ENCODE measurements around the gene ST7. TPM values are rescaled to one million over a fixed set of nuclear protein-coding genes. Genes with fewer than 3 reads are reported as not detected.

Gene ST7
- total and polyA plus RNA-seq, 2 of the 8 experiments (the other 6 are each of a cell fraction or from before 2014, with no cell fraction given), result 16.3 to 18.0 TPM

- H2BK20ac ChIP-seq (ENCODE audit: low read length), result no peak overlapping the region
- no peak overlapping the region for H2BK12ac ChIP-seq (ENCODE audit: low read depth, low read length)
- H3K18ac ChIP-seq (ENCODE audit: extremely low read depth, low read length), result no peak overlapping the region
- no peak overlapping the region for H3K27ac ChIP-seq (ENCODE audit: low read depth, low read length)
- no peak overlapping the region for H2AFZ ChIP-seq (ENCODE audit: low read length)
- no peaks in the 10 kb centered on the region for H3K23me2 ChIP-seq (ENCODE audit: low read depth, low read length)
- no peak overlapping the region for H3K4me3 ChIP-seq (ENCODE audit: extremely low read depth in 1 of 4, insufficient read depth in 2 of 4, low read depth in 3 of 4, low read length in 4 of 4)
- H3K36me3 ChIP-seq (ENCODE audit: control insufficient read depth in 2 of 4, insufficient read depth in 4 of 4, low read length in 3 of 4), result no peaks in the 10 kb centered on the region
- ChIA-PET CTCF (ENCODE audit: partially characterized antibody) (interaction anchor here (1.4 kb wide), 1 partner anchor 100 kb away, joined by 3 read pairs; no protein-coding TSS in a partner anchor), POLR2A (ENCODE audit: partially characterized antibody) (no interaction called here)
- H3K79me1 ChIP-seq (ENCODE audit: low read depth, low read length), result no peaks in the 10 kb centered on the region; the same call in 1 of the 2 replicates
- FAIRE-seq, result no peak
- H2AK5ac ChIP-seq (ENCODE audit: low read depth, low read length), result no peak overlapping the region
- 87% methylated on average over 3 of the region's 3 CpGs; no CpG with 5 or more reads in 1 of the 2 experiments for WGBS, 2 experiments (ENCODE audit: extremely low coverage in 1 of 2, insufficient coverage in 1 of 2, insufficient read length in 1 of 2, insufficient replicate concordance in 2 of 2, low coverage in 1 of 2, low lambda C conversion rate in 2 of 2, missing lambda C conversion rate in 1 of 2)
- no peaks in the 10 kb centered on the region; a peak in 1 of 4 replicates for H3K79me2 ChIP-seq (ENCODE audit: control insufficient read depth in 1 of 2, insufficient read depth in 2 of 2, low read length in 2 of 2)
- H4K20me1 ChIP-seq (replicated peaks in 1 of 2; ENCODE audit: control insufficient read depth in 1 of 2, insufficient read depth in 2 of 2, low read length in 2 of 2), result no peaks in the 10 kb centered on the region
- H4K8ac ChIP-seq (ENCODE audit: extremely low read depth, insufficient read depth, low read length), result no peak overlapping the region
- no peak overlapping the region for H4K91ac ChIP-seq (replicated peaks; ENCODE audit: insufficient read length, low read length)
- H2BK15ac ChIP-seq (ENCODE audit: low read length), result no peak overlapping the region
- no peaks in the 10 kb centered on the region for H3K27me3 ChIP-seq (replicated peaks in 1 of 4; ENCODE audit: control insufficient read depth in 3 of 4, extremely low read depth in 1 of 4, insufficient read depth in 3 of 4, low read length in 3 of 4)
- H4K5ac ChIP-seq (ENCODE audit: insufficient read length, low read depth, low read length), result no peak overlapping the region
- no peak overlapping the region for H2BK5ac ChIP-seq (ENCODE audit: low read depth, low read length)
- no peak for DNase-seq (ENCODE audit: low read depth in 1 of 2, low spot score in 2 of 2)
- H3K56ac ChIP-seq (replicated peaks; ENCODE audit: insufficient read length, low read depth, low read length), result no peak overlapping the region
- H3K4me1 ChIP-seq (replicated peaks in 1 of 4; ENCODE audit: control insufficient read depth in 3 of 4, insufficient read depth in 4 of 4, low read length in 3 of 4), result no peaks in the 10 kb centered on the region
- no peaks in the 10 kb centered on the region for H3K9me3 ChIP-seq (ENCODE audit: insufficient read depth in 2 of 2, low read depth in 1 of 2, low read length in 1 of 2)
- no peak overlapping the region for H3K14ac ChIP-seq (ENCODE audit: insufficient read length)
- H3K23ac ChIP-seq (ENCODE audit: insufficient read length), result no peak overlapping the region
- H2BK120ac ChIP-seq (replicated peaks; ENCODE audit: low read depth, low read length), result no peak overlapping the region
- no peak overlapping the region for H3K4ac ChIP-seq (replicated peaks; ENCODE audit: insufficient read length, low read depth, low read length)
- H3K9ac ChIP-seq (replicated peaks in 1 of 4; ENCODE audit: extremely low read depth in 1 of 4, low read depth in 3 of 4, low read length in 3 of 4), result no peak overlapping the region
- no peak overlapping the region for H3K4me2 ChIP-seq (ENCODE audit: insufficient read depth in 1 of 2, low read depth in 2 of 2, low read length in 2 of 2)
- TF ChIP-seq SP1 (IDR thresholded peaks at IDR 0.05; ENCODE audit: low read depth, low read length) (no peak), RBBP5 (IDR thresholded peaks at IDR 0.05; ENCODE audit: borderline replicate concordance, low read depth, low read length) (no peak), NANOG (IDR thresholded peaks at IDR 0.05; ENCODE audit: insufficient read depth, low read depth, low read length, poor library complexity, severe bottlenecking) (no peak), HDAC2 (IDR thresholded peaks at IDR 0.05; ENCODE audit: borderline replicate concordance in 1 of 2, low read depth in 2 of 2, low read length in 2 of 2) (no peak), NRF1 (IDR thresholded peaks at IDR 0.05; ENCODE audit: low read depth, low read length) (no peak), RAD21 (IDR thresholded peaks at IDR 0.05 in 1 of 2, conservative IDR thresholded peaks at IDR 0.05 in 1 of 2; ENCODE audit: low read depth in 2 of 2, low read length in 2 of 2) (no peak), POLR2AphosphoS5 (IDR thresholded peaks at IDR 0.05; ENCODE audit: low read depth, low read length) (no peak), SP4 (IDR thresholded peaks at IDR 0.05; ENCODE audit: low read length) (no peak), JUND (IDR thresholded peaks at IDR 0.05; ENCODE audit: low read length) (no peak), PHF8 (conservative IDR thresholded peaks at IDR 0.05; ENCODE audit: low read depth, low read length) (no peak), TBP (IDR thresholded peaks at IDR 0.05; ENCODE audit: low read depth, low read length) (no peak), RXRA (IDR thresholded peaks at IDR 0.05; ENCODE audit: insufficient read depth, low read depth, low read length) (no peak), KDM1A (IDR thresholded peaks at IDR 0.05; ENCODE audit: borderline replicate concordance, low read length) (no peak), POLR2A (IDR thresholded peaks at IDR 0.05; ENCODE audit: control extremely low read depth in 1 of 2, low read depth in 2 of 2, low read length in 2 of 2) (no peak), CTBP2 (IDR thresholded peaks at IDR 0.05; ENCODE audit: borderline replicate concordance, insufficient read depth, insufficient read length, low read length) (no peak)
These were observed 133.5 kb downstream of the ST7 start for GRCh38 chr7:117086788-117087187.

Data from H1 (cell line).